Thoracic aorta (tissue), 2 donors: ENCODE data around the gene PPM1N. TPM values are rescaled to one million over a fixed set of nuclear protein-coding genes. Genes with fewer than 3 reads are reported as not detected.

Source experiments
- ATAC-seq: fragments of 150-250 bp; one replicate; pipeline ENCODE4 v1.8.0; 2017; ENCODE audit warnings: low read depth; ENCODE audit not compliant: insufficient number of reproducible peaks, low FRiP score
- DNase-seq: peaks from one replicate; pipeline ENCODE4 v3.0.0-alpha.2; 2020; ENCODE audit warnings: low spot score
- H3K27ac ChIP-seq, 2 donors: fragments of 200-600 bp; sonication (generic); 1 replicate in 1 of 2; 2 replicates in 1 of 2; pipeline ENCODE4 v1.5.1; 2016; ENCODE audit warnings: mild to moderate bottlenecking in 2 of 2, moderate library complexity in 2 of 2
- H3K27me3 ChIP-seq: fragments of 200-600 bp; sonication (generic); replicated peaks from 2 replicates; pipeline ENCODE4 v1.6.0; 2016; ENCODE audit warnings: mild to moderate bottlenecking; ENCODE audit not compliant: insufficient read depth
- H3K36me3 ChIP-seq: fragments of 200-600 bp; sonication (generic); one replicate; pipeline ENCODE4 v1.5.1; 2016
- H3K4me1 ChIP-seq, 2 donors: fragments of 200-600 bp; sonication (generic); 1 replicate in 1 of 2; 2 replicates in 1 of 2; pipeline versions ENCODE4 v1.5.1 to v1.6.0; 2016; ENCODE audit warnings: low read depth in 2 of 2, mild to moderate bottlenecking in 1 of 2; ENCODE audit not compliant: control insufficient read depth in 1 of 2
- H3K4me3 ChIP-seq: fragments of 200-600 bp; sonication (generic); 2 replicates; pipeline ENCODE4 v1.5.1; 2016; ENCODE audit warnings: mild to moderate bottlenecking
- H3K9me3 ChIP-seq: fragments of 200-600 bp; sonication (generic); 2 replicates; pipeline ENCODE4 v1.5.1; 2016
- total RNA-seq, 2 donors: library from RNA; depleted of rRNA; stranded (reverse); fragments of >200 nt; gene quantifications; one replicate each; pipeline versions ENCODE4 v1.1.0 to v1.2.3, GENCODE V29; 2016
- TF ChIP-seq, protein P1 (sequence below): fragments of 200-600 bp; sonication (generic); IDR thresholded peaks from one replicate; pipeline ENCODE4 v1.5.1; 2019; ENCODE audit warnings: antibody characterized with exemption

PPM1N gene
- total RNA-seq, 2 donors from 2014 or later: 3.5 to 6.6 TPM

DNA sequence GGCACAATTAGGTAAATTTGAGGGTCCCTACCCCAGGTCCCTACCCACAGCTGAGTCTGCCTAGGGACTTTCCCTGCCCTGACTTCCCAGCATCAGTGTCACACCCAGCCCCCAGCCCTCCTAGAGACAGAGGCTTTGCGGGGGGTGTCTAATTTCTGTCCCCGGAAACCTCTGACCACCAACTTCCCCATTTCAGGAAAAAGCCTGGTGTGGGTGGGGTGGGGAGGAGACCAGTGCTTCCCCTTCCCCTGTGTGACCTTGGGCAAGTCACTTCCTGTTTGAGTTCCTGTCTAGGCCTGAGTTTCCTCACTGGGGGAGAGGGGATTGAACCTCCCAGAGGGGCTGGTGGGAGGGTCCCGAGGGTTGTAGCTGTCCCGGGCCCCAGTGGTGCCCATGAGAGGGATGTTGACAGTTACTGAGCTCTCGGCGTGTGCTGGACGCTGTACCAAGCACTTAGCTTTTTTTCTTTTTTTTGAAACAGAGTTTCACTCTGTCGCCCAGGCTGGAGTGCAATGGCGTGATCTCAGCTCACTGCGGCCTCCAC, 16.9 kb downstream of the PPM1N start:
- Histone ChIP-seq H3K4me1 (peaks cover 24 to 63% of the 10 kb centered on the region in 2 donors), H3K4me3 (no peak overlapping the region), H3K27me3 (no peaks in the 10 kb centered on the region), H3K9me3 (no peaks in the 10 kb centered on the region), H3K36me3 (peaks cover 13% of the 10 kb centered on the region), H3K27ac (peak overlapping the region; percentile 36 to 66)
- TF ChIP-seq, protein P1, sequence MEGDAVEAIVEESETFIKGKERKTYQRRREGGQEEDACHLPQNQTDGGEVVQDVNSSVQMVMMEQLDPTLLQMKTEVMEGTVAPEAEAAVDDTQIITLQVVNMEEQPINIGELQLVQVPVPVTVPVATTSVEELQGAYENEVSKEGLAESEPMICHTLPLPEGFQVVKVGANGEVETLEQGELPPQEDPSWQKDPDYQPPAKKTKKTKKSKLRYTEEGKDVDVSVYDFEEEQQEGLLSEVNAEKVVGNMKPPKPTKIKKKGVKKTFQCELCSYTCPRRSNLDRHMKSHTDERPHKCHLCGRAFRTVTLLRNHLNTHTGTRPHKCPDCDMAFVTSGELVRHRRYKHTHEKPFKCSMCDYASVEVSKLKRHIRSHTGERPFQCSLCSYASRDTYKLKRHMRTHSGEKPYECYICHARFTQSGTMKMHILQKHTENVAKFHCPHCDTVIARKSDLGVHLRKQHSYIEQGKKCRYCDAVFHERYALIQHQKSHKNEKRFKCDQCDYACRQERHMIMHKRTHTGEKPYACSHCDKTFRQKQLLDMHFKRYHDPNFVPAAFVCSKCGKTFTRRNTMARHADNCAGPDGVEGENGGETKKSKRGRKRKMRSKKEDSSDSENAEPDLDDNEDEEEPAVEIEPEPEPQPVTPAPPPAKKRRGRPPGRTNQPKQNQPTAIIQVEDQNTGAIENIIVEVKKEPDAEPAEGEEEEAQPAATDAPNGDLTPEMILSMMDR: no peak
- no peak for DNase-seq
- ATAC-seq: no peak

DNA sequence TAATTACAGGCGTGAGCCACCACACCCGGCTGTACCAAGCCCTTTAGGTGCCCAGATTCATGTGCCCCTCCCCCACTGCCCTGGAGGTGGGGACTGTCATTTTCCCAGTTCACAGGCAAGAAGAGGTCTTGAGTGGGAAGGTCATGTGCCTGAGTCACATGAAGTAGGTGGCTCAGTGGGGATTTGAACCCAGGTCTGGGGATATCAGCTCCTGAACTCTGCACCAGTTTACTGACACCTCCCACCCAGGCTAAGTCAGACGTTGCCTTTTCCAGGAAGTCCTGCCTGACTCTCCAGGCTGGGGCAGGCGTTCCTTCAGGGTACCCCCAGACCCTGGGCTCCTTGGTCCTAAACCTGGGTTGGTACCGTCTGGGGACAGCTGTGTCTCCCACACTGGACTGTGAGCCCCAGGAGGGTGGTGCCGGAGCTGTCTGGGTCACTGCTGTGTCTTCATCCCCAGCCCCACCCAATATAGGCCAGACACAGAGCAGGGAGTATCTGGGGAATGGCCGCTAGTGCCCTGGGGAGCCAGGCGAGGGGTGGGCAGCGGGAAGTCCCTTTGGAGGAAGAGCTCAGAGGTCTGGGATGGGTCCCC, 17.7 kb downstream of the PPM1N start:
- Histone ChIP-seq H3K27me3 (no peaks in the 10 kb centered on the region), H3K36me3 (peaks cover 21% of the 10 kb centered on the region), H3K4me3 (no peak overlapping the region), H3K4me1 (peaks cover 24 to 55% of the 10 kb centered on the region in 2 donors), H3K9me3 (no peaks in the 10 kb centered on the region), H3K27ac (peak overlapping the region; percentile 12 to 36)
- DNase-seq (no peak), ATAC-seq (no peak)
- TF ChIP-seq, protein P1: no peak

DNA sequence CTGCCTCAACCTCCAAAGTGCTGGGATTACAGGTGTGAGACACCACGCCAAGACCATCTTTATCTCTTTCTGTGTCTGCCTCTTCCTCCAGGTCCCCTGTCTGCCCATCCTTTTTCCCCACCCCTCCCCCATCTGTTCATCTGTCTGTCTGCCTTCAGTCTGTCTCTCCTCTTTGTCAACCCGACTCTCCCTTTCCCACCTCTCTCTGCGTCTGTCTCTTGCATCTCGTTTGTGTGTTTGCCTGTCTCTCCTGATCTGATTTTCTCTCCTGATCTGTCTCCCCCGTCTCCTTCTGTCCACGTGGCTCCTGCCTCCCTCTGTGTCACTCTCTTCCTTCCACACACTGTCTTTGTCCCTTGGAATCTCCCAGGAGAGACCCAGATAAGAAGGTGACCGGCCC, 19.0 kb downstream of the PPM1N start:
- TF ChIP-seq, protein P1: no peak
- peaks cover 34% of the 10 kb centered on the region for H3K36me3 ChIP-seq
- ATAC-seq (no peak), DNase-seq (no peak)
- H3K9me3 ChIP-seq: no peaks in the 10 kb centered on the region
- no peak overlapping the region for H3K4me3 ChIP-seq
- peaks cover 20 to 43% of the 10 kb centered on the region in 2 donors for H3K4me1 ChIP-seq
- H3K27ac ChIP-seq: no peak overlapping the region
- no peaks in the 10 kb centered on the region for H3K27me3 ChIP-seq

DNA sequence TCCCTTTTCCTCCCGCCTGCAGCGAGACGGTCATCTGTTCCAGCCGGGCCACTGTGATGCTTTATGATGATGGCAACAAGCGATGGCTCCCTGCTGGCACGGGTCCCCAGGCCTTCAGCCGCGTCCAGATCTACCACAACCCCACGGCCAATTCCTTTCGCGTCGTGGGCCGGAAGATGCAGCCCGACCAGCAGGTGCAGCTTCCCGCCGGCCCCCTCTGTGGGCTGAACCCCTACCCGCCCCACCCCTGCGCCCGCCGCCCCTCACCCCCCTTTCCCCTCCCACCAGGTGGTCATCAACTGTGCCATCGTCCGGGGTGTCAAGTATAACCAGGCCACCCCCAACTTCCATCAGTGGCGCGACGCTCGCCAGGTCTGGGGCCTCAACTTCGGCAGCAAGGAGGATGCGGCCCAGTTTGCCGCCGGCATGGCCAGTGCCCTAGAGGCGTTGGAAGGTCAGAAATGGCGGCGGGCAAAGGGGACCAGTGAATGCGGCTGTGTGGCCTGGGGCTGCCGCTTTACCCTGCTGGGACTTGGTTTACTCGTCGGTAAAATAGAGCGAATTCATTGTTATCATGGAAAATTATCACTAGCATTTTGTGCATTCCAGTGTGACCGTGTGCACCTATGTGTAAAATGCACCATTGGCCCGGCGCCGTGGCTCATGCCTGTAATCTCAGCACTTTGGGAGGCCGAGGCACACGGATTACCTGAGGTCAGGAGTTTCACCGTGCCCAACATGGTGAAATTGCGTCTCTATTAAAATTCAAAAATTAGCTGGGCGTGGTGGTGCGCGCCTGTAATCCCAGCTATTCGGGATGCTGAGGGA, 19.6 kb downstream of the PPM1N start:
- TF ChIP-seq, protein P1: no peak
- ATAC-seq (no peak), DNase-seq (no peak)
- Histone ChIP-seq H3K4me1 (peaks cover 18 to 39% of the 10 kb centered on the region in 2 donors), H3K27me3 (no peaks in the 10 kb centered on the region), H3K27ac (no peak overlapping the region), H3K9me3 (no peaks in the 10 kb centered on the region), H3K4me3 (no peak overlapping the region), H3K36me3 (peaks cover 40% of the 10 kb centered on the region)

DNA sequence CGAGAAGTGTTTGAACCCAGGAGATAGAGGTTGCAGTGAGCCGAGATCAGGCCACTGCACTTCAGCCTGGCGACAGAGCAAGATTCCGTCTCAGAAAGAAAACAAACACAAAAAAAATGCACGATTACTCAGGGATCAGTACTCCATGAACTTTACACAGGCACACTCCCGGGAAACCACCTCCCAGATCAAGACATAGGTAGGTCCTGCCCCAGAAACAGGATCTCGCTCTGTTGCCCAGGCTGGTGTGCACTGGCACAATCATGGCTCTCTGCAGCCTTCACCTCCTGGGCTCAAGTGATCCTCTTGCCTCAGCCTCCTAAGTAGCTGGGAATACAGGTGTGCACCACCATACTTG, 20.2 kb downstream of the PPM1N start:
- Histone ChIP-seq H3K9me3 (no peaks in the 10 kb centered on the region), H3K4me1 (peaks cover 14 to 39% of the 10 kb centered on the region in 2 donors), H3K27me3 (no peaks in the 10 kb centered on the region), H3K36me3 (peaks cover 44% of the 10 kb centered on the region), H3K4me3 (no peak overlapping the region), H3K27ac (no peak overlapping the region)
- ATAC-seq (no peak), DNase-seq (no peak)
- TF ChIP-seq, protein P1: no peak
